ENCODE measurements around the gene ZNF674.

- no peak for TF ChIP-seq EZH2 (IDR thresholded peaks at IDR 0.05; ENCODE audit: low read length, missing control alignments)
- no peak for TF ChIP-seq CTCF (conservative IDR thresholded peaks at IDR 0.05 in 1 of 2, IDR thresholded peaks at IDR 0.05 in 1 of 2; ENCODE audit: low read depth in 1 of 2, low read length in 2 of 2)
Measured at GRCh38 chrX:46485897-46486296, 59.3 kb downstream of the ZNF674 start.

Data from fibroblast of lung (primary cell).